Ishikawa (cell line): ENCODE measurements around the gene GRIK5.

Experiments
- CEBPB ChIP-seq: IDR thresholded peaks from 2 replicates; pipeline ENCODE4 v1.6.1; 2012
- CREB1 ChIP-seq: IDR thresholded peaks from 2 replicates; pipeline ENCODE4 v1.6.1; 2012; ENCODE audit warnings: low read depth
- EGR1 ChIP-seq: IDR thresholded peaks from 2 replicates; pipeline ENCODE4 v1.6.1; 2012
- EP300 ChIP-seq: IDR thresholded peaks from 2 replicates; pipeline ENCODE4 v1.6.1; 2012; ENCODE audit warnings: borderline replicate concordance
- FOXM1 ChIP-seq: IDR thresholded peaks from 2 replicates; pipeline ENCODE4 v1.6.1; 2012; ENCODE audit warnings: low read depth, borderline replicate concordance
- MAX ChIP-seq: IDR thresholded peaks from 2 replicates; pipeline ENCODE4 v1.6.1; 2012
- NFIC ChIP-seq: IDR thresholded peaks from 2 replicates; pipeline ENCODE4 v1.6.1; 2012
- RAD21 ChIP-seq: IDR thresholded peaks from 2 replicates; pipeline ENCODE4 v1.6.1; 2012; ENCODE audit warnings: low read depth
- REST ChIP-seq: IDR thresholded peaks from 2 replicates; pipeline ENCODE4 v1.6.1; 2012; ENCODE audit warnings: low read depth, mild to moderate bottlenecking
- TAF1 ChIP-seq: IDR thresholded peaks from 2 replicates; pipeline ENCODE4 v1.6.1; 2012; ENCODE audit warnings: low read depth, mild to moderate bottlenecking
- TCF12 ChIP-seq: IDR thresholded peaks from 2 replicates; pipeline ENCODE4 v1.6.1; 2012; ENCODE audit warnings: low read depth
- TEAD4 ChIP-seq: IDR thresholded peaks from 2 replicates; pipeline ENCODE4 v1.6.1; 2012
- USF1 ChIP-seq: IDR thresholded peaks from 2 replicates; pipeline ENCODE4 v1.6.1; 2012
- YY1 ChIP-seq: IDR thresholded peaks from 2 replicates; pipeline ENCODE4 v1.6.1; 2012; ENCODE audit warnings: low read depth
- ZBTB7A ChIP-seq: IDR thresholded peaks from 2 replicates; pipeline ENCODE4 v1.6.1; 2012; ENCODE audit warnings: low read depth

Gene GRIK5

GRCh38 chr19:42075616-42076379 is 5.8 kb upstream of the GRIK5 start, which contains the start of gene ZNF574:
Gene ZNF574, plus strand, starts transcription at chr19:42076166. Its CDS starts 2,441 bp downstream, at chr19:42078607.
- TF ChIP-seq RAD21 (no peak), TCF12 (no peak; the same call in 1 of the 2 replicates), TEAD4 (0 out of 2 replicates have a peak, but pooled peaks have one; percentile 22), CREB1 (peak; percentile 54; the same call in 1 of the 2 replicates), MAX (peak; percentile 76), EP300 (no peak), TAF1 (peak; percentile 88), REST (no peak), YY1 (peak; percentile 96)

- no peak for TF ChIP-seq FOXM1
- TF ChIP-seq TAF1, result no peak
- no peak for TF ChIP-seq NFIC
- TF ChIP-seq YY1, result no peak
These were observed 5.3 kb upstream of the GRIK5 start for GRCh38 chr19:42075364-42075615.

- TF ChIP-seq EP300 (no peak), MAX (no peak), ZBTB7A (no peak)
These were observed 4.7 kb upstream of the GRIK5 start for GRCh38 chr19:42074513-42075363.

- TF ChIP-seq TEAD4 (no peak), REST (no peak), EP300 (no peak), YY1 (no peak), MAX (no peak), CREB1 (no peak)
These were observed 1.2 kb upstream of the GRIK5 start for GRCh38 chr19:42071247-42071646.

GRCh38 chr19:42068756-42069571 is 1.0 kb downstream of the GRIK5 start:
- no peak for TF ChIP-seq REST
- no peak for TF ChIP-seq EP300
- no peak for TF ChIP-seq CEBPB
- TF ChIP-seq MAX, result no peak
- TF ChIP-seq RAD21, result no peak
- no peak for TF ChIP-seq USF1
- no peak for TF ChIP-seq TEAD4
- no peak for TF ChIP-seq YY1
- no peak for TF ChIP-seq TAF1
- no peak for TF ChIP-seq ZBTB7A
- TF ChIP-seq EGR1, result no peak
- no peak for TF ChIP-seq CREB1
- TF ChIP-seq TCF12, result no peak
- no peak for TF ChIP-seq FOXM1
- no peak for TF ChIP-seq NFIC
